ENCODE results near the gene ZNF609. TPM values are rescaled to one million over a fixed set of nuclear protein-coding genes. Genes with fewer than 3 reads are reported as not detected.
"Not testable (repeated sequence)": the region's sequence is repeated elsewhere in the genome, so short reads cannot be mapped to it uniquely, and the experiment has no call there.

Gene ZNF609
- total and polyA plus RNA-seq, 2 experiments from 2014 or later = 6.3 to 11.3 TPM

- no peak overlapping the region for H3K4me2 ChIP-seq (ENCODE audit: unreplicated experiment)
- H3K9me2 ChIP-seq (ENCODE audit: insufficient read depth) = no peaks in the 10 kb centered on the region
- 96 to 100% methylated on average over 1 of the region's 1 CpG for WGBS, 2 experiments (ENCODE audit: low coverage in 1 of 2, low lambda C conversion rate in 2 of 2, missing lambda C conversion rate in 2 of 2)
- peaks cover 94% of the 10 kb centered on the region for H3K79me2 ChIP-seq (ENCODE audit: insufficient read depth)
- peaks cover 10% of the 10 kb centered on the region for H3F3A ChIP-seq (ENCODE audit: insufficient read depth)
- no peaks in the 10 kb centered on the region for H3K9me3 ChIP-seq (ENCODE audit: low read depth)
- peaks cover 25% of the 10 kb centered on the region for H3K4me1 ChIP-seq (ENCODE audit: insufficient read depth)
- H3K36me3 ChIP-seq (ENCODE audit: low read depth) = no peaks in the 10 kb centered on the region
- in situ Hi-C loops (cut with MboI) = no loop called here
- H3K9ac ChIP-seq = no peak overlapping the region
- H4K20me1 ChIP-seq (ENCODE audit: insufficient read depth) = no peaks in the 10 kb centered on the region; the same call in 1 of the 2 replicates
- no peak overlapping the region for H2AFZ ChIP-seq
- H3K27ac ChIP-seq = no peak overlapping the region
- H3K27me3 ChIP-seq (replicated peaks; ENCODE audit: insufficient read depth) = no peaks in the 10 kb centered on the region
- no peak for DNase-seq
- TF ChIP-seq EZH2phosphoT487 (IDR thresholded peaks at IDR 0.05; ENCODE audit: insufficient read depth, low read depth) = no peak
- no peak for TF ChIP-seq EZH2 (IDR thresholded peaks at IDR 0.05; ENCODE audit: insufficient read depth, poor library complexity, severe bottlenecking)
- no peak overlapping the region for H3K4me3 ChIP-seq
Observed at GRCh38 chr15:64600794-64601193, 140.4 kb downstream of the ZNF609 start.

GRCh38 chr15:64604319-64604718 is 143.9 kb downstream of the ZNF609 start:
- no peak overlapping the region for H2AFZ ChIP-seq
- in situ Hi-C loops (cut with MboI) = no loop called here
- no peak overlapping the region for H3K4me2 ChIP-seq (ENCODE audit: unreplicated experiment)
- DNase-seq = no peak
- H3K27me3 ChIP-seq (replicated peaks; ENCODE audit: insufficient read depth) = no peaks in the 10 kb centered on the region
- H3F3A ChIP-seq (ENCODE audit: insufficient read depth) = peaks cover 10% of the 10 kb centered on the region
- H3K27ac ChIP-seq = no peak overlapping the region
- no peaks in the 10 kb centered on the region for H3K9me2 ChIP-seq (ENCODE audit: insufficient read depth)
- H3K4me1 ChIP-seq (ENCODE audit: insufficient read depth) = peaks cover 13% of the 10 kb centered on the region
- peaks cover 93% of the 10 kb centered on the region for H3K79me2 ChIP-seq (ENCODE audit: insufficient read depth)
- no peaks in the 10 kb centered on the region for H3K9me3 ChIP-seq (ENCODE audit: low read depth)
- no peaks in the 10 kb centered on the region for H3K36me3 ChIP-seq (ENCODE audit: low read depth)
- TF ChIP-seq EZH2phosphoT487 (IDR thresholded peaks at IDR 0.05; ENCODE audit: insufficient read depth, low read depth) (no peak), EZH2 (IDR thresholded peaks at IDR 0.05; ENCODE audit: insufficient read depth, poor library complexity, severe bottlenecking) (no peak)
- H3K9ac ChIP-seq = no peak overlapping the region
- H4K20me1 ChIP-seq (ENCODE audit: insufficient read depth) = no peaks in the 10 kb centered on the region
- H3K4me3 ChIP-seq = no peak overlapping the region

- H3K36me3 ChIP-seq (ENCODE audit: low read depth); H3K4me3 ChIP-seq; H3K4me2 ChIP-seq (ENCODE audit: unreplicated experiment); H3K27ac ChIP-seq; H3K9ac ChIP-seq; H3K4me1 ChIP-seq (ENCODE audit: insufficient read depth); in situ Hi-C loops (cut with MboI); H3K27me3 ChIP-seq (replicated peaks; ENCODE audit: insufficient read depth); H4K20me1 ChIP-seq (ENCODE audit: insufficient read depth); H3K9me2 ChIP-seq (ENCODE audit: insufficient read depth); H3K9me3 ChIP-seq (ENCODE audit: low read depth); DNase-seq; H2AFZ ChIP-seq: not testable (repeated sequence)
- H3K79me2 ChIP-seq (ENCODE audit: insufficient read depth) = peaks cover 95% of the 10 kb centered on the region
- peaks cover 10% of the 10 kb centered on the region; the same call in 1 of the 2 replicates for H3F3A ChIP-seq (ENCODE audit: insufficient read depth)
- WGBS, 2 experiments (ENCODE audit: low coverage in 1 of 2, low lambda C conversion rate in 2 of 2, missing lambda C conversion rate in 2 of 2) = 91 to 96% methylated on average over 6 of the region's 6 CpGs
Observed at GRCh38 chr15:64607416-64607815, 147.0 kb downstream of the ZNF609 start.

GRCh38 chr15:64610257-64610919 is 150.0 kb downstream of the ZNF609 start:
- no peaks in the 10 kb centered on the region for H4K20me1 ChIP-seq (ENCODE audit: insufficient read depth)
- no peak overlapping the region for H3K4me2 ChIP-seq (ENCODE audit: unreplicated experiment)
- H3K4me1 ChIP-seq (ENCODE audit: insufficient read depth) = no peaks in the 10 kb centered on the region
- no peaks in the 10 kb centered on the region for H3K36me3 ChIP-seq (ENCODE audit: low read depth)
- in situ Hi-C loops (cut with MboI) = no loop called here
- H3K27ac ChIP-seq = no peak overlapping the region
- H3F3A ChIP-seq (ENCODE audit: insufficient read depth) = peaks cover 6% of the 10 kb centered on the region; the same call in 1 of the 2 replicates
- peaks cover 99% of the 10 kb centered on the region for H3K79me2 ChIP-seq (ENCODE audit: insufficient read depth)
- no peaks in the 10 kb centered on the region for H3K9me3 ChIP-seq (ENCODE audit: low read depth)
- WGBS, 2 experiments (ENCODE audit: low coverage in 1 of 2, low lambda C conversion rate in 2 of 2, missing lambda C conversion rate in 2 of 2) = 79 to 80% methylated on average over 7 of the region's 7 CpGs
- H3K9me2 ChIP-seq (ENCODE audit: insufficient read depth) = no peaks in the 10 kb centered on the region
- H2AFZ ChIP-seq = no peak overlapping the region
- no peaks in the 10 kb centered on the region for H3K27me3 ChIP-seq (replicated peaks; ENCODE audit: insufficient read depth)
- no peak for DNase-seq
- no peak overlapping the region for H3K4me3 ChIP-seq
- no peak overlapping the region for H3K9ac ChIP-seq
- TF ChIP-seq EZH2phosphoT487 (IDR thresholded peaks at IDR 0.05; ENCODE audit: insufficient read depth, low read depth) = no peak
- TF ChIP-seq EZH2 (IDR thresholded peaks at IDR 0.05; ENCODE audit: insufficient read depth, poor library complexity, severe bottlenecking) = no peak
